ENCODE data around the gene ALKBH1.
"Not testable (repeated sequence)": the region's sequence is repeated elsewhere in the genome, so short reads cannot be mapped to it uniquely, and the experiment has no call there.

Gene ALKBH1, protein sequence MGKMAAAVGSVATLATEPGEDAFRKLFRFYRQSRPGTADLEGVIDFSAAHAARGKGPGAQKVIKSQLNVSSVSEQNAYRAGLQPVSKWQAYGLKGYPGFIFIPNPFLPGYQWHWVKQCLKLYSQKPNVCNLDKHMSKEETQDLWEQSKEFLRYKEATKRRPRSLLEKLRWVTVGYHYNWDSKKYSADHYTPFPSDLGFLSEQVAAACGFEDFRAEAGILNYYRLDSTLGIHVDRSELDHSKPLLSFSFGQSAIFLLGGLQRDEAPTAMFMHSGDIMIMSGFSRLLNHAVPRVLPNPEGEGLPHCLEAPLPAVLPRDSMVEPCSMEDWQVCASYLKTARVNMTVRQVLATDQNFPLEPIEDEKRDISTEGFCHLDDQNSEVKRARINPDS

DNA sequence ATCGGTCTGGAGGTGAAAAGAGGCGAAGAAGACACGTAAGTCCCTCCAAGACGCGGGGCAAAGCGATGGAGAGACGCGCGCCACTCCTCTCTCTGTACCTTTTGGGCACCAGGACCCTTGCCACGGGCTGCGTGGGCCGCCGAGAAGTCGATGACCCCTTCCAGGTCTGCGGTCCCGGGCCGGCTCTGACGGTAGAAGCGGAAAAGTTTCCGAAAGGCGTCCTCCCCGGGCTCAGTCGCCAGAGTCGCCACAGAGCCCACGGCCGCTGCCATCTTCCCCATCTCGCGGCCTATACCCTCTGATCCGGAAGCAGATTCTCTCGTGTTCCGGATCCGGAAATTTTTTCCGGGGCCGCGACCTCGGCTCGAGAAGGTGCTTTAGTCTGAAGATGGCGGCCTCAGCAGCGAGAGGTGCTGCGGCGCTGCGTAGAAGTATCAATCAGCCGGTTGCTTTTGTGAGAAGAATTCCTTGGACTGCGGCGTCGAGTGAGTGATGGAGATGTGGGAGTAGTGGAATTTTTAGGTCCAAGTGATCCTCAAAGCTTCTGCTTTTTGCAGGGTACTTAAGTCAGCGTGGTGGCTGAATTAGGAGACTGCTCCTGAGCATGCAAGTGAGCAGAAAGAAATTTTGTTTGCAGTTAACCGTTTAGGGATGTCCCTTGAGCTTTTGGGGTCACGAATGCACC is at the start of gene ALKBH1, which contains the start of gene SLIRP:
ALKBH1 (minus strand) TSS at position 300 of the 685 bp plus-strand sequence; CDS start at position 281, 19 bp downstream.
SLIRP (plus strand) TSS at position 380 of the 685 bp plus-strand sequence; CDS start at position 389, 9 bp downstream.
- DNase-seq, result peak; percentile 86

DNA sequence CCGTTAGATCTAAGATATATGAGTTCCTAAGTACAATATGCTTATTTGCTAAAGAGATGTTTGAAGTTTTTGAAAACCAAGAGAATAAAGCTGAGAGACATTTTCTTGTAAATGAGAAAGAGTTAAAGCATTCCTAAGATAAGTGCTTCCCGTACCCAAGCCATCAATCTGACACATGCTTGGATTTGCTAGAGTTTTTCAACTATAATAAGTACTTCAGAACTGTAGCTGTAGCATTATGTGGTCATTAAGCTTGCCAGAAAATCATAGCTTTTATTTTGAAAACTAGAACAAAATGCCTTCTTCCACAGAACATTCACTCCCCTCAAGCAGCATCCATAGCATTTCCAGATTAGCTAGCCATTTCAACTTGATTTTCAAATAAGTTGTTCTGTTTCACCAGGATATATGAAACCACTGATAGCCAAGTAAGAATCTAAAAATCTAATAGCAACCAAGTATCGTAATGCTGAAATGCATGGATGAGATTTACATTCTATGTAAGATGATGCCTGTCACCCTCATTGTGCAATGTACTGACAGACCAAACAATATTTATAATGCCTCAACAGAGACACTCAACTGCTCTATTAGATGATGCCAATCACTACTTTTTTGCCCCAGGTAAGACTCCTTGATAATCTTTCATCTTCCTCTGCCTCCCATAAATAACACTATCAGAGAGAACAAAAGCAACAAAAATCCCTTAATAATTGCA is 45.1 kb upstream of the ALKBH1 start:
- no peak for DNase-seq

DNA sequence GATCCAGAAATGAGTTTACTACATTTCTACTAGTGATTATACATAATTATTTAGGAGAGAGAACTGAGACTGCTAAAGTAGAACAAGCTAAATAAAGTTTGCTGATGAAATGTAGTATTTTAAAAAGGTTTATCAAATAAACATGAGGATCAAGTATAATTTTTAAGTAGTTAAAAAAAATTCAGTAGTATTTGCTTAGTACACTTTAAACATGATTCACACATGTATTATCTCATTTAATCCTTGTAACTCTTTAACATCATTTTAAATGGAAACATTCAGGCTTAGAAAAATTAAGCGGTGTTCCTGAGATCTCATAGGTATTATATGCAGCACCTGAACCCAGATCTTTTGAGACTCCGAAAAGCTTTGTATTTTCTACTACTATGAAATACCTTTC is 44.4 kb upstream of the ALKBH1 start:
- no peak for DNase-seq

DNA sequence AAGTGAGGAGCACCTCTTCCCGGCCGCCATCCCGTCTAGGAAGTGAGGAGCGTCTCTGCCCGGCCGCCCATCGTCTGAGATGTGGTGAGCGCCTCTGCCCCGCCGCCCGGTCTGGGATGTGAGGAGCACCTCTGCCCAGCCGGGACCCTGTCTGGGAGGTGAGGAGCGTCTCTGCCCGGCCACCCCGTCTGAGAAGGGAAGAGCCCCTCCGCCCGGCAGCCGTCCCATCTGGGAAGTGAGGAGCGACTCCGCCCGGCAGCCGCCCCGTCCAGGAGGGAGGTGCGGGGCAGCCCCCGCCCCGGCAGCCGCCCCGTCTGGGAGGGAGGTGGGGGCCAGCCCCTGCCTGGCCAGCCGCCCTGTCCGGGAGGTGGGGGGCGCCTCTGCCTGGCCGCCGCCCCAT is 39.6 kb upstream of the ALKBH1 start:
- DNase-seq, result not testable (repeated sequence)

DNA sequence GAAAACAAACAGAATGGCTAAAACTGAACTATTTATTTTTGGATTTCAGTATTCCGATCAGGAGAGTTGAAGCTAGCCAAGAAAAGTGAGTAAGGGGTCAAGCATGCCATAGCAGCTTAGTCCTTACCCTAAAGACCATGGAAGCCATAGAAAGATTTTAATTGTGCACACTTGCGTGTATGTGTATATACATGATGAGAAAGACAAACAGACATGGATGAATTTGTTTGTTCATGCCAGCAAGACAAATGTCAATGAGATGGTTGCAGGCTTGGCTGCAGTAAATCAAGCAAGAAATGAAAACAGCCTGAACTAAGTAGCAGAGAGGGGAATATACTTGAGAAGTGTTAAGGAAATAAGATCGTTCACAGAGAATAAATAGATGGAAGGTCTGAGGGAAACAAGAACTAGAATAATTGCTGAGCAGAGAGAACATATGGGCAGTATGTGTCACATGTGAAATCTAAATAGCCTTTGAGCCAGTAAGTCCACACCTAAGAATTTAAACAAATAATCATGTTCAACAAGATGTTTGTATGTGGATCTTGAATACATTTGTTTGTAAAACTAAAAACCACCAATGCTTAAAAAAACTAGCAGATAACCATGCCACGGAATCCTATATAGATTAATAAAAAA is 38.4 kb upstream of the ALKBH1 start:
- no peak for DNase-seq

DNA sequence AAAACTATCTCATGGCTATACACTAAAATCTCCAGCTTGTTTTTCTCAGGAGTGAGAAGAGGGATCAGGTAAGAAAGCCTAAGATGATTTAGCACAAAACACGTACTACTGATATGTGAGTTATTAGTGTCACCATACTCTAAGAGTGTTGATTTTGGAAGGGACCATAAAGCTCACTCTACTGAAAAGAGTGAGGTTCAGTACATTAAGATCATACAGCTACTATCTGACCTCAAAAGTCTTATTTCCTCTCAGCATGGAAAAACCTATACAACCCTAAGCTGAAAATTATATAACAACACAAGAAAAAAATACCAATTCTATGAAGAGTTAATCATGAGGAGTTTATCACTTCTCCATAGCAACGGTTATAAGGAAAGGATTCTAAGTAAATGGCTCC is 33.6 kb upstream of the ALKBH1 start:
- no peak for DNase-seq

DNA sequence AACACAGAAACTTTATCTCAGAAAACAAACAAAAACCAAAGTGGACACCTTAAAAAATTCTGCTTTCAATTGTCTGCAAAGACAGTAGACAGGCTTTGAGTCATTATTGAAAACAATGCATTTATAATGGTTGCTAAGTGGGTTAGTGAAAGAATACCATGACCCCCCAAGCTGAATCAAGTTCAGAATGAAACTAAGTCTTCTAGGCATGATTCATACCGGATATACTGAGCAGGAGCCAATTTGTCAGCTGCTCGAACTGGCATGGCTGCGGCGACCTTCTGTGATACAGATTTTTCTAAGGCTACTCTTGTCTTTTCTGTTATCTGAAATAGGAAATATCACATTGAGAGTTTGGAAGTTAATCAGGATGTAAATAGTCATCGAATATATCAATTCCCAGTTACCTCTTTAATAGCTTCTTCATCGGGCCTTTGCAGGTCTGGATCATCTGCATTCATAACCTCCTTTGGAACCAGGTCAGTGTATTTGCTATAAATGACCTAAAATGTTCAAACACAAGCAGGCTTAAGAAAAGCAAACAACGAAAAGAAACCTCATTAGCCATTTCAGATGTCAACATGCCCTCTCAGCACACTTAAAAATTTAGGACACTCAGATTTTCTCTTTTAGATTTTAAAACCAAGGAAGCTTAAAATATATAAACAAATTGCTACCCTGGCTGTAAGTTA is 30.9 kb upstream of the ALKBH1 start:
- DNase-seq, result no peak

DNA sequence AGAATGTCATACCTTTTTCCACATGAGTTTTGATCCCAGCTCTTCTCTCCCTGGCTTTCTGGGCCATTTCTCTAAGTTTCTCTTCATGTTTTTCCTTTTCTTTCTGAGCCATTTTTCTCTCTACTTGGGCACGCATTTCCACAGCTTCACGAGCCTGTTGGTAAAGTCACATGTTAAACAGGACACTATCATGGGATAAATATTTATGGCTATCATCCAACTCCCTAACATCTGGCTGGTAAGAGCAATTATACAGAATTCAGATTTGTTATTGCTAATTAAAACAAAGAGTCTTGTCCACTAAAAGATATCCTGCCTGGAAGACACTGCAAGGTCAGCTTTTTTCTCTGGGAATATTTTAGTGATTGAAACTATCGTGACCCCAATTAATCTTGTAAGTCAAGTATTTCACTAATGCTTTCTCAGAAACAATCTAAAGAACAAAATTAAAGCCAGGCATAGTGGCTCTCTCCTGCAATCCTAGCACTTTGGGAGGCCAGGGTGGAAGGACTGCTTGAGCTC is 23.2 kb upstream of the ALKBH1 start:
- no peak for DNase-seq

DNA sequence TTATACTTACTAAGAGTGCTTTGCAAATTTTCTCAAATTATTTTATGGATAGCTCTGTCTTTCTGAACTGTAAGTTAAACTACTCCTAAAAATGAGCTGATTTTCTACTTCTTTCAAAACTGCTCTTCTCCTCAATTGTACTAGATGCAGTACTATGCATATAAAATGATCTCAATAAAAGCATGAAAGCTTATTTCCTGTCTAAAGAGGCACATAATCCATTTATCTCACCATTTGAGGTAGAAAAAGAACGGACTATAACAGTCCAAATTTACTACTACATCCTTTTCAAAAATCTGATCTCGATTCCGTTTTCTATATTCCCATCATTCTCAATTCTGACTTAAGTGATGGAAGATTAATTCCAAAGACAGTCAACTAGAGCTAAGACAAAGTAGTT is 14.5 kb upstream of the ALKBH1 start:
- no peak for DNase-seq

DNA sequence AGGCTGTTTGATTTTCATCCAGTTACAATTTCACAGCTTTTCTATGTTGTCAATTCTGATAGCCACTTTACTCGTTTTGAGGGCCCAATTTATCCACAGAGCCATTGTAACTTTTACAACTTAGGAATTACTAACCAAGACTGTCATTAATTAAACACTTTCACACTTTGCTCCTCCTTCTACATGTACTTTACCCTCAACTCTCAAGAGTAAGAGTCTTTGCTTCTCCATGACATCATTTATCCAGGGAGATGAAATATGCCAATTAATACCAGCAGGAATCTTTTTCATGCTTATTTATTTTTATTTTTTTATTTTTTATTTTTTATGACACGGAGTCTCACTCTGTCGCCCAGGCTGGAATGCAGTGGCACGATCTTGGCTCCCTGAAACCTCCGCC is 13.6 kb upstream of the ALKBH1 start:
- no peak for DNase-seq

DNA sequence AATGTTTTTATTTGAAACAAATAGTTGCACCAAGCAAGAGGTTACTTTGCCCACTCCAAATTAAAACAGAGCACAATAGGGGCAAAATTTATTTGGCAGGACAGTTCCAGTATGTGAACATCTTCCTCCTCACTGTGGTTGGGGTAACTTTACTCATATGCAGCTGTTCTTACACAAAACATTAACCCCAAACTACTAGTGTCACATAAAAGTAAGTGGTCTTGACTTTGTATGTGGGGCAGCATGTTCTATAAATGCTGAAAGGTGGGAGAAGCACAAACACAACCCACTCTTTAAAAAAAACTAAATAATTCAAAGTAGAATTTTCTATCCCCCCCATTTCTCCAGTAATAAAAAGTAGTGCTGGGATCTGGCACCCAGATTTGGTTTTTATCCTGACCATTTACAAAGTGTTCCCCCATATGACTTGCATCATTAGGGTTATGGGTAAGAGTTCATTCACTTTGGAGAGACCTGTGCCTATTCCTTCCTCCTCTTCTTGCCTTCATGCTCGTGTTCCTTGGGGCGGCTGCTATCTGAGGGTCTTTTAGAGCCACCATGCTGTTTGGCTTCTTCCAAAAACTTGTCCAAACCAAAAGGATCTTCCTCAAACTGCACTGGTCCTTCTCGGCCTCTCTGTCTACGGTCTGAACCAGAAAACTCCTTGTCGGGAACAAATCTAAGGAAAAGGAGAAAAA is 9.9 kb upstream of the ALKBH1 start:
- no peak for DNase-seq

DNA sequence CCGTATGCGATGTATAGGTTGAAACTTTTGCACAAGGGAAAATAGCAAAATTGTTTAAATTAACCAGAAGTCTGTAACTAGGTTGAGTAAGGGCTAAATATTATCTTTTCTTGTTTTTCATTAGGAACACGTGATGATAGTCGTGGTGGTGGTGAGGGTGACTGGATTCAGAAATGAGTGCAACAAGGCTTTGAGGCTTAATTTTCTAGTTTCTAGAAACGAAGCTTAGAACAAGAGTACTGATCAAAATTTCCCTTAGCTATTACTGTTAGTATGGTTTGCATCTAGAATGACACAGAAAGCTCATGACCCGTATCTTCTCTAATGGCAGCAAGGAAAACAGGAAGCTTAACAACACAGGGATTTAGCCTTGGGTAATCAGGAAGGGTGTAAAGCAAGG is 7.1 kb upstream of the ALKBH1 start:
- no peak for DNase-seq

DNA sequence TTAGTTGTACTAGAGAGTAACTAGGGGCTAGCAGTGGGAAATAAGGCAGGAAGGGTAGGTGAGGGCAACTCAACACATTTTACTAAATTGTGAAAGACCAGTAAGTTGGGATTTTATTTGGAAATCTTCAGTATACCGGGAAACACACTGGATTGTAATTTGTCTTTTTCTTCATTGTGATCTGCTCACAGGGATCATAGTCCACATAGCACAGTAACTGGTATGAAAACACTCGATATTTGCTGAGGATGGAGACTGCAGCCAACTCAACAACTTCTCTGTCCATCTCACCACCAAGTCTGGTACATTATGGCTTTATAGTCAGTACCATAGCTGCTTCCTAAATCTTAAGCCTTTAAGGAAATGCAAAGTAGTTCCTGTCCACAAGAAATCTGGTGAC is 2.5 kb upstream of the ALKBH1 start:
- DNase-seq, result no peak

DNA sequence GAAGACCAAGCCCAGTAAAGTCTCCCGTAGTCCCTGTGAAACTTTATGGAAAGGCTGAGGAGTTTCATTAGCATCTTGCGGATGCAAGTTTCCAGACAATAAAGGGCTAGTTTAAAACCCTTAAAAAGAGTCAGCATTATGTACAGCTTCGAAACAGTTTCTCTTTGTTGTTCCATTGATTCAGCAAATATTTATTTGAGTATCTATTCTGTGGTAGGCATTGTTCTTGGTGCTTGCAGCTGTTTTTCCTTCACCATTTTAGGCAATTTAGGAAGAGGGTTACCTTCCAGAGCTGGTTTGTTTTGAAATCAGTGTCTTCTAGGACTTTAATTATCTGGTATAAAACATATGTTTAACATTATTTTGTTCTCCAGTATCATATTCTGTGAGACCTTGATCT is 1.6 kb upstream of the ALKBH1 start:
- DNase-seq, result no peak

DNA sequence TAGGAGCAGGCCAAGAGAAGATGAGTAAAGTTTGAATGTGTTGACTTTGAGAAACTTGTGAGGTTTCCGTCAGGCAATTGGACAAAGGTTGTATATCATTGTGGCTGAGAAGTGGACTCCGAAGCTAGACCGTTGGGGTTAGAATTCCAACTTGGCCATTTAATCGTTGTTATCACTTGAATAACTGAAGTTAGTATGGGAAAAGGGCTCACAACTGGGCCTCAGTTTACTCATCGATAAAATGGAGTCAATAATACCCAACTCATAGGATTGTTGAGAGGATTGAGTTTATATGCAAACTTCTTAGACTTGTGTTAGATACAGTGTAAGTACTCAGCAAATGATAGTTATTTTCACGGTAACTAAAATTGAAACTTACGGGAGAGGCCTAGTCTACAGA is 926 bp upstream of the ALKBH1 start:
- DNase-seq, result no peak

DNA sequence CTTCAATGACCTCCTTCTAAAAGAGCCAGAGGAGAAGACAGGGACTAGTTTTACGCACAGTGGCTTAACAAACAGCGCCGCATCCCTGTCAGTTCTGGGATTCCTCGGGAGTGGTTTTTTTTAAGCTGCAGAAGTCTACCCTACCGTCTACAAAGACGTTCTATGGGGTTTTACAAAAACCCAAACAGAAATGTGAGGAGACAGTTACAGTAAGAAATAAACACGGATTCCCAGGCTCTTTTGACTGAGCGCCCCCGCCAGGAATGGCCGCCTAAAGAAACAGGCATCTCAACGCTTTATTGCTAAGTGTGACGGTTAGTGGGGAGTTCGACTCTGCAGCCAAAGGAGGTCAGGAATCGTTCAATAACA is 484 bp downstream of the ALKBH1 start:
- peak; percentile 18 for DNase-seq

DNA sequence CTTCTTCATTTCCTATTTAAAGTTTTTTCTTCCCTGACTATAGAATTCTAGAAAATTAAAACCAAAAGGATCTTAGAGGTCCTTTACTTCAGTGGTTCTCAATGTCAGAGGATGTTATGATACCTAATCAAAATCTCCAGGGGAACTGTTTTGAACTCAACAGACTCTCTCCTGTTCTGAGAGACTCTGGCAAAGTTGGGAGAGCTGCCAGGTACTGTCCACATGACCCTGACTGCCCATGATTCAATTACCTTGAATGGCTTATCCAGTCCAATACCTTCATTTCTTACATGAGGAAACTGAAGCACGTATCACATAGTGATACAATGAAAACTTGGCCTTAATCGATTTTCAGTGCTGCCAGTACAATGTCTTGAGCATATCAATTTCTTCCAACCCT is 16.6 kb downstream of the ALKBH1 start:
- no peak for DNase-seq

DNA sequence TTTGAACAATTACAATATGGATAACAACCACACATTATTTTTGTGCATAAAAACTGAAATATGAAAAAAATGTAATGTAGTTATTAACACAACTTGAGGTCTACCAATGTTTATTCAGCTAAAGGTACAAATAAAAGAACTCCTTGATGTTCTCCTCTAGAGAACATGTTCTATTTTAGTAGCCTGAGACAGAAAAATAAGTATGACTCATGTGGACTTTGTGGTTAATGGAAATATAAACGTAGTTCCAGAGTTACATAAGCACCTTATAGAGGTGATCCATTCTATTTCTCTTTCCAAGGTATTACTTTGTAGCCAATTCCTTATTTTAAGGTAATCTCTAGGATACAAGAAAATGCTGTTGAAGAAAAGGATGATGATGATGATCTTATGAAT is 25.7 kb downstream of the ALKBH1 start:
- DNase-seq, result peak; percentile 9

DNA sequence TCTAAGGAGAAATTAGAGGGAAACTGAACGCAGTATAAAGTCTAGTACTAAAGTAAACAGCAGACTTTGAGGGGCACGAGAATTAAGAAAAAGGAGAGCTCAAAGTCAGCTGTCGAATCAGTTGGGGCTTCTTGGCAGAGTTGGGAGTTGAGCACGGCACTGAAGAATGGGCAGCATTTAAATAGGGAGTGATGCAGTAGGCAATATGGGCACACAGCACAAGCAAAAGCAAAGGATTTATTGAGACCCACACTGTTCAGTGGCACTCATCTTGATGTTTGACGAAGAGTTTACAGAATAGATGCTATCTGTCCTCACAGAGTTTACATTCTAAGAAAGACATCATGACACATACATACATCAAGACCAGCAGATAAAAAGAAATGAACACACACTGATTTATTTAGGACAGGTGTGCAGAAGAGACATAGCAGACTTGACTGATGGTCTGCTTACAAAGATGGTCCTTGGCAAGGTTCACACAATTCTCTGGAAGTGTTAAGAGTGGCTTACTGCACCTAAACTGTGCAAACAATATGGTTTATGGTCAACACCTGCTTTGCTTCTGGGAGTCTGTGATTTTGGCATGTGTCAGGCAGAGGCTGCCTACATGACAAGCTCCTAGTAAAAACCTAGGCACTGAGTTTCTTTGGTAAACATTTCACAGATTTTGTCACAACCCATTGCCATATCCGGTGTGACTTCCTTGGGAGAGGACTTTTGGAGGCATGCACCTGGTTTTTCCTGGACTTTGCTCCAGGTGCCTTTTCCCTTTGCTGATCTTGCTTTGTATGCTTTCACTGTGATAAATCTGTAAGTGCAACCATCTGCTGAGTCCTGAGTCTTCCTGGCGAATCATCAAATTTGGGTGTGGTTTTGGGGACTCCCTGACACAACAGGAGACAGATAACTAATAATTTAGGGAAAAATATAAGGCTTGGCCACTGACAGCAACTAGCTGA is 26.3 kb downstream of the ALKBH1 start:
- no peak for DNase-seq

DNA sequence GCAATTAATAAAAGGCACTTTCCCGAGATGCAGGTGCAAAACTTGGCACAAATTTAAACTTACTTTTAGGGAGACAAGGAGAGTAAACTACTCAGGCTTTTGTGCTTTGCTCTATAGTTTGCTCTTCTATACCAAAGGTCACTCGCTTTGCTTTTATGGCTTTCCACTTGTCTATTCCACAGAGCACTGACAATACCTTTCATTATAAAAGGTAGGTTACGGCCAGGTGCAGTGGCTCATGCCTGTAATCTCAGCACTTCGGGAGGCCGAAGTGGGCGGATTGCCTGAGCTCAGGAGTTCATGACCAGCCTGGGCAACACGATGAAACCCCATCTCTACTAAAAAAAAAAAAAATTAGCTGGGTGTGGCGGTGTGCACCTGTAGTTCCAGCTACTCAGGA is 32.9 kb downstream of the ALKBH1 start:
- DNase-seq, result no peak

DNA sequence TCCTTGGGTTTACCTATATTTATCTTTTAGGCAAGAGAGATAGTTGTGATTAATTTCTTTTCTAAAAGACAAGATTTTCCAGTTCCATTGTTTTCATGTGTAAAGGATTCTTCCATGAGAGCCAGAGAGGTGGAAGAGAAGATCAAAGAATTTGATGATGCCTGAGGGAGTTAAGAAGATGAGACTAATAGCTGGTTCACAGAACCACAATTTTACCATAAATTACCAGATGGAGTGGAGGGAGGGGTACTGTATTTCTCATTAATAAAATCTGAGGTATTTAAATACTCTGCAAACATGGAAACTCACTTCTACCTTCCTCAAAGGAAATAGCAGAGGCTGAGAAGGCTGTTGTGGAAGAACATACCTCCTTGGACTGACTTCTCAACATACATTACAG is 34.6 kb downstream of the ALKBH1 start:
- no peak for DNase-seq

All from kidney glomerular epithelial cell (primary cell).